ENCODE data around the gene GBGT1.

GBGT1 gene

GRCh38 chr9:133105461-133105770 lies 58.3 kb downstream of the GBGT1 start:
- H3K79me2 ChIP-seq (ENCODE audit: insufficient read depth, low read length) = no peaks in the 10 kb centered on the region
- H3K4me3 ChIP-seq (ENCODE audit: low read depth in 1 of 2, low read length in 2 of 2) = no peak overlapping the region
- H3K36me3 ChIP-seq (ENCODE audit: insufficient read depth, low read length) = peaks cover 93% of the 10 kb centered on the region
- DNase-seq (no peak), ATAC-seq (ENCODE audit: insufficient read depth, low read depth) (no peak)
- H3K4me2 ChIP-seq (ENCODE audit: insufficient read depth, low read length) = no peak overlapping the region
- H3K9me3 ChIP-seq (ENCODE audit: insufficient read depth, low read length, severe bottlenecking) = no peaks in the 10 kb centered on the region
- no peak overlapping the region for H3K27ac ChIP-seq (ENCODE audit: low read length)
- peaks cover 8% of the 10 kb centered on the region; the same call in 1 of the 2 replicates for H4K20me1 ChIP-seq (ENCODE audit: insufficient read depth, low read length)
- H3K9ac ChIP-seq (ENCODE audit: low read depth, low read length) = no peak overlapping the region
- H2AFZ ChIP-seq (ENCODE audit: low read depth, low read length) = no peak overlapping the region
- no peaks in the 10 kb centered on the region for H3K27me3 ChIP-seq (ENCODE audit: insufficient read depth, low read length, poor library complexity)
- TF ChIP-seq EZH2 (IDR thresholded peaks at IDR 0.05; ENCODE audit: borderline replicate concordance, low read depth, low read length, severe bottlenecking) = no peak
- TF ChIP-seq, protein P1, sequence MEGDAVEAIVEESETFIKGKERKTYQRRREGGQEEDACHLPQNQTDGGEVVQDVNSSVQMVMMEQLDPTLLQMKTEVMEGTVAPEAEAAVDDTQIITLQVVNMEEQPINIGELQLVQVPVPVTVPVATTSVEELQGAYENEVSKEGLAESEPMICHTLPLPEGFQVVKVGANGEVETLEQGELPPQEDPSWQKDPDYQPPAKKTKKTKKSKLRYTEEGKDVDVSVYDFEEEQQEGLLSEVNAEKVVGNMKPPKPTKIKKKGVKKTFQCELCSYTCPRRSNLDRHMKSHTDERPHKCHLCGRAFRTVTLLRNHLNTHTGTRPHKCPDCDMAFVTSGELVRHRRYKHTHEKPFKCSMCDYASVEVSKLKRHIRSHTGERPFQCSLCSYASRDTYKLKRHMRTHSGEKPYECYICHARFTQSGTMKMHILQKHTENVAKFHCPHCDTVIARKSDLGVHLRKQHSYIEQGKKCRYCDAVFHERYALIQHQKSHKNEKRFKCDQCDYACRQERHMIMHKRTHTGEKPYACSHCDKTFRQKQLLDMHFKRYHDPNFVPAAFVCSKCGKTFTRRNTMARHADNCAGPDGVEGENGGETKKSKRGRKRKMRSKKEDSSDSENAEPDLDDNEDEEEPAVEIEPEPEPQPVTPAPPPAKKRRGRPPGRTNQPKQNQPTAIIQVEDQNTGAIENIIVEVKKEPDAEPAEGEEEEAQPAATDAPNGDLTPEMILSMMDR (IDR thresholded peaks at IDR 0.05; ENCODE audit: borderline replicate concordance, extremely low read depth, low read length, poor library complexity, severe bottlenecking) = no peak
- H3K4me1 ChIP-seq (ENCODE audit: insufficient read depth, low read length) = no peaks in the 10 kb centered on the region

DNA sequence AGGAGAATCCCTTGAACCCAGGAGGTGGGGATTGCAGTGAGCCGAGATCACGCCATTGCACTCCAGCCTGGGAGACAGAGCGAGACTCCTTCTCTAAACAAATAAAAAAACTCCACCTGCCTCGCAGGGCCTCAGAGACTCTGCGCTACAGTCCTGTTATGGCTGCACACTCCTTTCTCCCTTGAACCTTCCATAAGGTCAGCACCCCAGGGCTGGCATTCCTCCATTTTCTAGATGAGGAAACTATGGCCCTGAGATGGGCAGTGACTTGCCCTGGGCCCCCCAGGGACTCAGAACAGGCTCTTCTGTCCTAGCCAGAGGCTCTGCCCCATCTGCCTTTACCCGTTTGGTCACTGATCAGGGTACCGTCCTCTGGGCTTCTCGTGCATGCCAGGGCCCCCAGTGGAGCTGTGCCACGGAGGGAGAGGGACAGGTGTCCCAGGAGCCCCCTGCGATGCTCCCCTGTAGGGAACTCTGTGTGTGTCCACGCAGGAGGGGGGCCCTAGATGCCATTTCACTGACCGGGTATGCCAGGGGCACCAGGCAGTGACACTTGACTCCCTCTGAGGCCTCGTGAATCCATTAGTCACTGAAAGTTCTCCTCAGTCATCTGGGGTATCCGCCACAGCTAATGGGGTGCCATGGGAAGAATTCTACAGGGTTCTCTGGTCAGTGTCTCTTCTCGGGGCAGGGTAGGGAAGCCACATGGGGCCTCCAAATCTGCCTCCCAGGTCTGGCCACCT lies 58.8 kb downstream of the GBGT1 start:
- H3K9ac ChIP-seq (ENCODE audit: low read depth, low read length) = no peak overlapping the region
- H3K27me3 ChIP-seq (ENCODE audit: insufficient read depth, low read length, poor library complexity) = no peaks in the 10 kb centered on the region
- no peak overlapping the region for H2AFZ ChIP-seq (ENCODE audit: low read depth, low read length)
- DNase-seq (no peak), ATAC-seq (ENCODE audit: insufficient read depth, low read depth) (no peak)
- H3K9me3 ChIP-seq (ENCODE audit: insufficient read depth, low read length, severe bottlenecking) = no peaks in the 10 kb centered on the region
- H3K4me1 ChIP-seq (ENCODE audit: insufficient read depth, low read length) = no peaks in the 10 kb centered on the region
- no peak overlapping the region for H3K4me2 ChIP-seq (ENCODE audit: insufficient read depth, low read length)
- H3K4me3 ChIP-seq (ENCODE audit: low read depth in 1 of 2, low read length in 2 of 2) = no peak overlapping the region
- peaks cover 93% of the 10 kb centered on the region for H3K36me3 ChIP-seq (ENCODE audit: insufficient read depth, low read length)
- H3K79me2 ChIP-seq (ENCODE audit: insufficient read depth, low read length) = no peaks in the 10 kb centered on the region
- H4K20me1 ChIP-seq (ENCODE audit: insufficient read depth, low read length) = peaks cover 8% of the 10 kb centered on the region; the same call in 1 of the 2 replicates
- TF ChIP-seq, protein P1 (IDR thresholded peaks at IDR 0.05; ENCODE audit: borderline replicate concordance, extremely low read depth, low read length, poor library complexity, severe bottlenecking) = no peak
- no peak for TF ChIP-seq EZH2 (IDR thresholded peaks at IDR 0.05; ENCODE audit: borderline replicate concordance, low read depth, low read length, severe bottlenecking)
- no peak overlapping the region for H3K27ac ChIP-seq (ENCODE audit: low read length)

GRCh38 chr9:133103987-133104505 lies 59.7 kb downstream of the GBGT1 start:
- no peak overlapping the region for H3K27ac ChIP-seq (ENCODE audit: low read length)
- H3K9ac ChIP-seq (ENCODE audit: low read depth, low read length) = no peak overlapping the region
- H3K27me3 ChIP-seq (ENCODE audit: insufficient read depth, low read length, poor library complexity) = no peaks in the 10 kb centered on the region
- no peak overlapping the region for H3K4me2 ChIP-seq (ENCODE audit: insufficient read depth, low read length)
- ATAC-seq (ENCODE audit: insufficient read depth, low read depth) (no peak), DNase-seq (no peak)
- H3K36me3 ChIP-seq (ENCODE audit: insufficient read depth, low read length) = peaks cover 94% of the 10 kb centered on the region
- H3K4me3 ChIP-seq (ENCODE audit: low read depth in 1 of 2, low read length in 2 of 2) = no peak overlapping the region
- peaks cover 8% of the 10 kb centered on the region; the same call in 1 of the 2 replicates for H4K20me1 ChIP-seq (ENCODE audit: insufficient read depth, low read length)
- no peaks in the 10 kb centered on the region for H3K4me1 ChIP-seq (ENCODE audit: insufficient read depth, low read length)
- TF ChIP-seq EZH2 (IDR thresholded peaks at IDR 0.05; ENCODE audit: borderline replicate concordance, low read depth, low read length, severe bottlenecking) = no peak
- TF ChIP-seq, protein P1 (IDR thresholded peaks at IDR 0.05; ENCODE audit: borderline replicate concordance, extremely low read depth, low read length, poor library complexity, severe bottlenecking) = no peak
- no peak overlapping the region for H2AFZ ChIP-seq (ENCODE audit: low read depth, low read length)
- no peaks in the 10 kb centered on the region for H3K79me2 ChIP-seq (ENCODE audit: insufficient read depth, low read length)
- H3K9me3 ChIP-seq (ENCODE audit: insufficient read depth, low read length, severe bottlenecking) = no peaks in the 10 kb centered on the region

All from DND-41 (cell line).